COLO829 (cell line): ENCODE data around the gene XPO6.
A peak's percentile ranks its signal among the peaks of the same experiment; 100 is the strongest.

ENCODE experiments used
- DNase-seq: peaks from one replicate; pipeline ENCODE4 v3.0.0; 2012; ENCODE audit warnings: low spot score

XPO6 gene

DNA sequence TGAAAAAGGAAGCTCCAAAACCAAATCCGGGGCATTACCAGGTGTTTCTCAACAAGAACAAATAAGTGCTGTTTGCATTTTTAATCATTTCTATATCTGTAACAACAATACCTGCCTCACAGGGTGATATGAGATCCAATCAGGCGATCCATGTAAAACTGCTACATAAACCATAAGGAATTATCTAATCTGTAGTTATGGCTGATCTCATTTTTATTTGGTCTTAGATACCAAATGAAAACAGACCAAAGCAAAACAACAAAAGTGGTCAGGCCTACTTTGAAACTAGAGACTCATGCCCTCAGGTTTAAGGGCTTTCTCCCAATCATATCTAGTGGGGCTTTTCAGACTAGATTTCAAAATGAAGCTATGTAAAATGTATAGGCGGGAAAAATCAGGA, 28.3 kb downstream of the XPO6 start:
- no peak for DNase-seq

DNA sequence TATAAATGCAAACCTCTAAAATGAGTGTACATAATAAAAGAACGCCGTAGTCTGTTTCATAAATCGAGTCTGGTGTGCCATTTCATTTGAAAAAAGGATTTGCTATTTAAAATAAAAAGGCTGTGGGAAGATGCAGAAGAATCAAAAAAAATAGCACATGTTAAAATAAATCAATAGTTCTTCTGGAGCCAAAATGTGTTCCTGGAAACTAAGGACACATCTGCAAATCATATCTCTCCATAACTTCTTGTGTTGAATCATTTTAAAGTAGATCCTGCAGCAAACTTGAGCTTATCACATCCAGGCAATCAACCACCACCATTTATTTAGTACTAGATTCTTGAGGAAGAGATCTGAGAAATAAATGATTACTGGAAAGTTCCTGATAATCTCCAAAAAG, 29.0 kb downstream of the XPO6 start:
- no peak for DNase-seq

- no peak for DNase-seq
These were observed 29.6 kb downstream of the XPO6 start for GRCh38 chr16:28182183-28182582.

DNA sequence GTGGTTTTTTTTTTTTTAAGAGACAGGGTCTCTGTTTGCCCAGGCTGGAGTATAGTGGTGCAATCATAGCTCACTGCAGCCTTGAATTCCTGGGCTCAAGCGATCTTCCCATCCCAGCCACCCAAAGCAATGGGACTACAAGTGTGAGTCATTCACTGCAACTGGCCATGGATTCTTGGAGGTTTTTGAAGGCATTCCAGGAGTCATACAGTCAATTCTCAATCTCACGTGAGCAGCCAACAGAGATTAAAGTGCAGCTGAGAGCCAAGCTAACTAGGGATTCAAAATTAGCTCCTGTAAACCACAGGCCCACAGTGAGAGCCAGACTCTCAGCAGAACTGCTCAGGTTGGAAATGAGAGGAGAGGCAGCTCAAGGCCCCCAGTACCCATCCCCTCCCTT, 30.2 kb downstream of the XPO6 start:
- peak; percentile 93 for DNase-seq

DNA sequence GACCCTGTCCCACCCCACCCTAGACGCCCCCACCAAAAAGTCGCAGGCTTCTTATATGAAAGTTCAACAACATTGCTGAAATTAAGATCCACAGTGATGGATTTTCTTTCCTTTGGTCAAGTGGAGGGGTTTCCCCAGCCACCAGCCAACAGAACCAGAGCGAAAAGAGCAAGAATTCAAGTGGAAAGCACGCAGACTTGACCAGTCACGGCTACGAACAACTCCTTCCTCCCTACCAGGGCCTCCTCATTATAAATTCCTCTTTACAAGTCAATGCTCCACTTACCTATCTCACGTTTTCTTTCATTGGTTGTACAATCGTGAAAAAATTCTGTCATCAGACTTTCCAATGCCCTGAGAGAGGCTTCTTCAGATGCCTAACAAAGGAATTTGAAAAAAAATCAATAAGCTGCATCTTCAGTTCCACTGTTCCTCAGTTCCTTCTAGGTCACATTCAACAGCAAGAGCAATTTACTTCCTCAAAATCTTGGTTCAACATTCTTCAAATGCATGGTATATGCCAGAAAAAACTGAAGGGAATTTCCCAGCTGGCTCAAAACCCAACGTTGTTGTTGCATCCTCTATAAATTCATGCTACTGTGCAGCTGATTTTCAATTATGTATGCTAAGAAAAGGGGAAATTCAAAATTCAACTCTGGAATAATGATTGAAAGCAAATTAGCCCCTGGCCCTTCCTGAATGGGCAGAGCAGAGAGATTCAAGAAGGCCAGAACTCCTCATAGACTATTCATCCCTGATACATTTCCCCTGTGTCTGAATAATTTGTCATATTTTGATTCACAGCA, 30.9 kb downstream of the XPO6 start:
- no peak for DNase-seq

DNA sequence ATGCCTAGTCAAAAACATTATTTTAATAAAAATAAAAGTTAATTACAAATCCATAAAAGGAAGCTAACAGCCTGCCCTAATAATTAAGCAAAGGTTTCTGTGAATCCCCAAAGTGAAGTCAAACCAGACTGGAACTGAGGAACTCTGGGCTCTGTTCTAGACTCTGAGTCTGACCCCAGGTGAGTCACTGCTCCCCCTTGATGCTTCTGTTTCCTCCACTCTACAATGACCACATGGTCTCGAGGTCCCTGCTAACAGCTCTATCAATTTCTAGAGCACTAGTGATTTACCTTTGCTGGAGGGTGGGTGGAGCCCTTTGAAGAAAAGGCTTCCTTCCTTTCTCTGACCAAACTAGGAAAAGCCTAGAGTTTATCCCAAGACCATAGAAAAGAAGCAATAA, 32.4 kb downstream of the XPO6 start:
- no peak for DNase-seq

DNA sequence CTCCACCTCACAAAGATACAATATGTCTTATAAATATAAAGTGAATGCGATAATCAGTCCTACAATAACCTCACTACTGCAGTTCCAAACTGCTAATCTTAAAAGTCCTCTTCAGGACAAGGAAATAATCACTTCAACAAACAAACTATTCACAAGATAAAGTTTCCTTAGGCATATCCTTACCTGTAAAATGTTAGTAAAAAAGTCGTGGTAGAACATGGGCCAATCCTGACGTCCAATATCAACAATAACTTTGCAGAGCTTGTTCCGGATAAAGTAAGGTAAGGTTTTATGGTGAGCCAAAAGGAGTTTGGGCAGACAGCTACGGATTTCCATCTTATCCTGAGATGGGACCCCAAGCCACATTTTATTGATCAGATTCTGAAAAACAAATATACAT, 36.0 kb downstream of the XPO6 start:
- no peak for DNase-seq

GRCh38 chr16:28172336-28172735, 39.4 kb downstream of the XPO6 start:
- DNase-seq: no peak

GRCh38 chr16:28171816-28172215, 39.9 kb downstream of the XPO6 start:
- no peak for DNase-seq

DNA sequence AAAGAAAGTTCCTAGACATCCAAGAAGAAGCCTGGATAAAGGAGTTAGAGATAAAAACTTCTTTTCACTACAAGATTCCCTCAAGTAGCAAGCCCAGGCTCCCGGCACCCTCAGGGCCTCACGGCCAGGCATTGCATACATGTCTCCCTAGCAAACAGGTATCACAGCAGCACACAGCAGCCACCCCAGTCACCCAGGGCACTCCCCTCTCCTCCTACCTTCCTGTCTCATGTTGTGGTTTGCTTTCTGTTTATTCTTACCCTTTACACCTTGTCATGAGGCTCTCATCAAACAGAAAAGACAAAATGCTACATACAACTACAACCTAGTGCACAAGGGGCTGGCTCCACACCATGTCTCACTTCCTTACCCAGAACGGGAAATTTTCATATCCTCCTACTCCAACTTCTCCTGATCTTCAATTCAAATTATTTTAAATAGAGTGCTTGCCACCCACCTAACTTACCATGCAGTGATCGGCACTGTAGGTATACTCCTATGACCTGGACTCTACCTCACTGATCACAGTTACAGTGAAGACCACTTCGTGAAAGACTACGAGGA, 42.7 kb downstream of the XPO6 start:
- DNase-seq: no peak

GRCh38 chr16:28167730-28168129, 44.0 kb downstream of the XPO6 start:
- DNase-seq: no peak

DNA sequence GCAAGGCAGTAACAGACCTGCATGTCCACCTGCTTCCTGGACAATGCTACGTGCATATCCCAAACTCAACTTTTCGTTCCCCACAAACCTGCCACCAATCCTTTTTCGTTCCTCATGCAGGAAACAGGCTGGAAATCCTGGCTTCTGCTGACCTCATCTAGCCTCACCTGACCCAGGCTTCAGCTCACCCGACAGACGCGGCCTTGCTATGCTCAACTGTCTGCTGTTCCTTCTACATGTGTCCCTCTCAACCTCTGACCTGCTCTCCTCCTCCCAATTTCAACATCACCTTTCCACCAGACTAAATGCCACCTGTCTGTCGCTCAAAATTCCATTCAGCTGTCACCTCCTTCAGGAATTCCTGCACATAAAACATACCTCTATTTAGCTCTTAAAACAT, 44.5 kb downstream of the XPO6 start:
- no peak for DNase-seq

DNA sequence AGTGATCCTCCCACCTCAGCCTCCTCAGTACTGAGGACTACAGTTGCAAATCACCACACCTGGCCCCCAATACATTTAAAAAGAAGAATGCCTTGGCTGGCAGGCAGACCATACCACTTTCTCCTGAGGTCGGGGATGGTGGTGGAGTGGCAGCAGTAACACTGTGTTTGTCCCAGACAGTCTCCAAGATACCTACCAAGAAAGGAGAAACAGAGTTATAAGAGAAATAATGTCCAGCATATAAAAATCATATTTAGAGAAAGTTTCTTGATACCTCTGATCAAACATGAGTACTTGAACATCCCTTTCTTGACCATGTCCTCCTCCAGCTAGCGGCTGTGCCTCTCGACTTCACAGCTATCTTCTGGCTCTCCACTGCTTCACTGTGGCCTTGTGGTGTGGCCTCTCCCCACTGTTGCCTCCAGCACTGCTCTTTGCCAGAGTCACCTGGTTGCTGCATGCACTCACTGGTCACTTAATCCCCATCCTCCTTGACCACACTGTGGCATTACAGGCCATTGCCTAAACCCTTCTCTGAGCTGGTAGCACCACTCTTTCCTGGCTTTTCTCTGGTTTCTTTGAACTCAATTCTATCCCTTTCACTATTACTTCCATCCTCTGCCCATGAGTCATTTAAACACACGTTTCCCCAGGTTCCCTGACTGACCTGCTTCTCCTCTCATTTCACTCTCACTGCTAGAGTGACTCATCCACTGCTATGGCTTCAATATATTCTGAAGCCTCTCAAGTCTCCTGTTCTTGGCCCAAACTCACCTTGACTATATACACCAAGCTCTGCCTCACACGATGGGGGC, 45.2 kb downstream of the XPO6 start:
- no peak for DNase-seq

- no peak for DNase-seq
These were observed 46.2 kb downstream of the XPO6 start for GRCh38 chr16:28165598-28165997.

DNA sequence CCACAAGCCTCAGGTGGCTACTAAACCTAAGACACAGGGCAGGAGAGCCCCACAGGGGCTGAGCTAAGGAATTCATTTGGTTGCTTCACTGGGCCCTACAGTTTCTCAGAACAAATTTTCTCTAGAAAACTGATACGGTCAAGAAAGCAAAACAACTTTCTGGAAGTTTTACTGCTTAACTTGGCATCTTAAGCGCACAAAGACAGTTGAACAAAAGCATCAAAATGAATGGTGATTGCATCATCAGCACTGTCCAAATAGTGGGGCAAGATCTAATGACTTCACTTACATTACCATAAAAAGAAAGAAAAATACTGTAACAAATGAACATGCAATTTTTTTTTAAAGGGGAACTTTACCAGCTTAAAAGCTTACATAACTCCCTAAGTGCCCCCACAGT, 47.6 kb downstream of the XPO6 start:
- no peak for DNase-seq

DNA sequence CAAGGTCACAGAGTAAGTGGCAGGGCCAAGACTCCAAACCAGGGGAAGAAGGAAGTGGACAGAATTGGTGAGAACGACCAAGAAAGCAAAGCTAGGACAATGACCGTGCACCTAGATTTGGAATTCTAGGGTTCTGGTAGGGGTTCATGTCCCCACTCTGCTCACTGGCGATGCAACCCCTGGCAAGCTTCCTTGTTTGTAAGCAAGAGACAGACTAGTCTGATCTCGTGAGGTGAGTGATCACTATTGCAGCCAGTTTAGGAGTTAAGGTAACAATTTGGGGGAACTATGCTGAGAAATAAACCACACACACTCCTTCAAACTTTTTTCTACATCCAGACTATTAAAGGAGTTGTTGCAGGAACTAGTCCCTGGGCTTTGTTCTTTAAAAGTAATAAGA, 48.1 kb downstream of the XPO6 start:
- DNase-seq: no peak

GRCh38 chr16:28162326-28162877, 49.4 kb downstream of the XPO6 start:
- no peak for DNase-seq

- DNase-seq: no peak
These were observed 50.1 kb downstream of the XPO6 start for GRCh38 chr16:28161626-28162025.

DNA sequence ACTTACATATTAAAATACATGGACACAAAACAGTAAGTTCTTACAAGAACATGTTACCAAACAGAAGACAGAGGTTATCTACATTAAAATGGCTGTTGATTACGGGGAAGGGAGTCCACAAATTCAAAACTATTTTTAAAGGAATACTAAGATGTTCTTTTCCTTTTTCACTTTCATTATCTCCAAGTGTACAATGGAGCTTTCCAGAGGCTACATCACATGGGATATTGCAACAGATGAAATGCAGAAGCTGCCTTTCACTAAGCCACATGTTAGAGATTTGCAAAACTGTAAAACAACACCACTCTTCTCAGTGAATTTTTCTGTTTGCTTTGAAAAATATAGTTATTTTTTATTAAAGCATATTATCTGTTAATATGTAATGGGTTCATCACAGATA, 53.6 kb downstream of the XPO6 start:
- no peak for DNase-seq

GRCh38 chr16:28156056-28156680, 55.6 kb downstream of the XPO6 start:
- no peak for DNase-seq

DNA sequence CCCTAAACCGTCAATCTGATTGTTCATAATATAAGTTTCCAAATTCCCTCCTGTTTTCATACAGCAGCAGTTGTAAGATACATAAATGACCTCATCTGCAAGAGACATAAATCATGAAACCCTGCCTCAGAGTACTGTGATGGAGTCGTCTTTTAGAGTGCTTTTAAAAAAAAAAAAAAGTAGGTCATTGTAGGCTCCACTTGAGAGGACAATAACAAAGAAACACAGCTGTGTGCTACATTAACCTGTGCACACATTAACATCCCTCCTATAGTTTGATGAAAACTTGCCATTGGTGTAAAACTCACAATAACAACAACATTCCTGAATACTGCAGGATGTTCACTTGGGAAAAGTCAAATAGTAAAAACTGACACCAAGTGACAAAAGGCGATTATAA, 56.5 kb downstream of the XPO6 start:
- DNase-seq: no peak

DNA sequence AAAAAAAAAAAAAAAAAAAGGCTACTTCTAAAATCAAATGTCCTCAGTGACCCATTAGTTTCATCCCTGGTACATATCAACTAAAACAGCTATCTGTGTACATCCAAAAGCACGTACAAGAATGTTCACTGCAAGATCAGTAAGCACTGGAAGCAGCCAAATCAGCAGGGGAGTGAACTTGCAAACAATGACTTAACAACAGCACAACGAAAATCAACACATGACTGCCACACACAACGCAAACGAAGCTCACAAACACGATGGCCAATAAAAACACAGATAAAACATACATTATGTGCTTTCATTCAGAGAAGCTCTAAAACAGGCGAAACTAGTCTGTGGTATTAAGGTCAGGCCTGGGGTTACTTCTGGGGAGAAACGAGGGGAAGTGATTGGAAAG, 60.6 kb downstream of the XPO6 start:
- DNase-seq: no peak
